H7 (cell line): ENCODE results near the gene SSR4. TPM values are rescaled to one million over a fixed set of nuclear protein-coding genes. Genes with fewer than 3 reads are reported as not detected.
"Not testable (repeated sequence)": the region's sequence is repeated elsewhere in the genome, so short reads cannot be mapped to it uniquely, and the experiment has no call there.

Experiments used
- DNase-seq: peaks from one replicate; pipeline ENCODE4 v3.0.0; 2012
- H3K27me3 ChIP-seq: 2 replicates; pipeline ENCODE4 v1.6.0; 2011; ENCODE audit warnings: mild to moderate bottlenecking, low read length; ENCODE audit not compliant: control insufficient read depth, insufficient read depth
- H3K36me3 ChIP-seq: replicated peaks from 2 replicates; pipeline ENCODE4 v1.5.1; 2011; ENCODE audit warnings: low read length; ENCODE audit not compliant: control insufficient read depth, insufficient read depth
- H3K4me3 ChIP-seq: 2 replicates; pipeline ENCODE4 v1.5.1; 2011; ENCODE audit warnings: low read depth, mild to moderate bottlenecking, control low read depth, low read length, moderate library complexity; ENCODE audit not compliant: insufficient read depth
- total RNA-seq: library from RNA; depleted of rRNA; stranded (reverse); fragments of >200 nt; shearing (Covaris generic); gene quantifications from 2 replicates; pipeline ENCODE4 v1.2.3, GENCODE V29; 2014

SSR4 gene
- total RNA-seq, 1 experiment from 2014 or later, result 198 TPM

GRCh38 chrX:153802513-153803045 is 8.1 kb downstream of the SSR4 start:
- DNase-seq, result no peak
- no peak overlapping the region for H3K4me3 ChIP-seq
- H3K27me3 ChIP-seq, result no peaks in the 10 kb centered on the region
- peaks cover 2% of the 10 kb centered on the region for H3K36me3 ChIP-seq

GRCh38 chrX:153803211-153804099 is 9.0 kb downstream of the SSR4 start:
- DNase-seq, result no peak
- no peaks in the 10 kb centered on the region for H3K27me3 ChIP-seq

GRCh38 chrX:153804100-153804595 is 9.7 kb downstream of the SSR4 start:
- no peak for DNase-seq
- H3K27me3 ChIP-seq, result no peaks in the 10 kb centered on the region
- H3K36me3 ChIP-seq, result no peaks in the 10 kb centered on the region; the same call in 1 of the 2 replicates
- no peak overlapping the region for H3K4me3 ChIP-seq

More at GRCh38 chrX:153803211-153804099, 9.0 kb downstream of the SSR4 start:
- Histone ChIP-seq H3K36me3 (no peaks in the 10 kb centered on the region; the same call in 1 of the 2 replicates), H3K4me3 (no peak overlapping the region)

- H3K27me3 ChIP-seq, result no peaks in the 10 kb centered on the region
- DNase-seq, result no peak
- no peaks in the 10 kb centered on the region; the same call in 1 of the 2 replicates for H3K36me3 ChIP-seq
- no peak overlapping the region for H3K4me3 ChIP-seq
These were observed 10.2 kb downstream of the SSR4 start for GRCh38 chrX:153804621-153805020.

GRCh38 chrX:153805436-153805835 is 11.0 kb downstream of the SSR4 start:
- Histone ChIP-seq H3K27me3 (no peaks in the 10 kb centered on the region), H3K36me3 (no peaks in the 10 kb centered on the region; the same call in 1 of the 2 replicates), H3K4me3 (no peak overlapping the region)
- DNase-seq, result no peak

- H3K36me3 ChIP-seq, result no peaks in the 10 kb centered on the region; the same call in 1 of the 2 replicates
- H3K4me3 ChIP-seq, result no peak overlapping the region
- H3K27me3 ChIP-seq, result no peaks in the 10 kb centered on the region
- no peak for DNase-seq
These were observed 12.6 kb downstream of the SSR4 start for GRCh38 chrX:153806999-153807575.

- no peaks in the 10 kb centered on the region for H3K27me3 ChIP-seq
- no peak for DNase-seq
- no peak overlapping the region for H3K4me3 ChIP-seq
- H3K36me3 ChIP-seq, result no peaks in the 10 kb centered on the region; the same call in none of the 2 replicates
These were observed 13.5 kb downstream of the SSR4 start for GRCh38 chrX:153807976-153808375.

- H3K4me3 ChIP-seq, result no peak overlapping the region
- H3K36me3 ChIP-seq, result no peaks in the 10 kb centered on the region; the same call in none of the 2 replicates
- no peaks in the 10 kb centered on the region for H3K27me3 ChIP-seq
- DNase-seq, result peak; percentile 81
These were observed 17.8 kb downstream of the SSR4 start for GRCh38 chrX:153812220-153812619.

GRCh38 chrX:153813161-153813560 is 18.7 kb downstream of the SSR4 start:
- no peak for DNase-seq
- no peaks in the 10 kb centered on the region; the same call in none of the 2 replicates for H3K36me3 ChIP-seq
- no peak overlapping the region for H3K4me3 ChIP-seq
- no peaks in the 10 kb centered on the region for H3K27me3 ChIP-seq

GRCh38 chrX:153814591-153815315 is 20.3 kb downstream of the SSR4 start:
- peak; percentile 53 for DNase-seq
- Histone ChIP-seq H3K27me3 (no peaks in the 10 kb centered on the region), H3K36me3 (no peaks in the 10 kb centered on the region; the same call in none of the 2 replicates), H3K4me3 (no peak overlapping the region)

GRCh38 chrX:153816831-153817690 is 22.6 kb downstream of the SSR4 start:
- DNase-seq, result peak; percentile 49
- no peaks in the 10 kb centered on the region for H3K27me3 ChIP-seq
- H3K4me3 ChIP-seq, result no peak overlapping the region
- H3K36me3 ChIP-seq, result no peaks in the 10 kb centered on the region; the same call in 1 of the 2 replicates

GRCh38 chrX:153818064-153818463 is 23.6 kb downstream of the SSR4 start:
- not testable (repeated sequence) for H3K27me3 ChIP-seq, H3K4me3 ChIP-seq, H3K36me3 ChIP-seq
- DNase-seq, result peak; percentile 30

GRCh38 chrX:153818571-153819383 is 24.3 kb downstream of the SSR4 start:
- peak overlapping the region; percentile 37 for H3K4me3 ChIP-seq
- DNase-seq, result peak; percentile 96
- no peaks in the 10 kb centered on the region for H3K36me3 ChIP-seq
- no peaks in the 10 kb centered on the region for H3K27me3 ChIP-seq
